Endothelial cell of umbilical vein (primary cell): Measurements from ENCODE around the gene TRAF1. TPM values are rescaled to one million over a fixed set of nuclear protein-coding genes. Genes with fewer than 3 reads are reported as not detected.
A peak's percentile ranks its signal among the peaks of the same experiment; 100 is the strongest.

ENCODE experiments used
- BruUV-seq: library from RNA; stranded (reverse); fragments of 400-500 nt; replicated peaks from 2 replicates; lab custom pipeline; 2021; lab: Mats Ljungman, UMichigan
- CTCF ChIA-PET: fragments of 300-600, 350-600 bp; sonication (Branson Sonifier 250); formaldehyde crosslinking; loops from one replicate; lab custom pipeline; 2021; ENCODE audit warnings: antibody characterized with exemption, inconsistent platforms; lab: Charles Lee
- POLR2A ChIA-PET: fragments of 300-600, 350-600 bp; sonication (Branson Sonifier 250); formaldehyde crosslinking; loops from one replicate; lab custom pipeline; 2021; ENCODE audit warnings: antibody characterized with exemption, inconsistent platforms; lab: Charles Lee
- DNase-seq: peaks from one replicate; pipeline ENCODE4 v3.0.0-alpha.2; 2011; ENCODE audit warnings: low read depth, low spot score
- FAIRE-seq: peaks from 2 replicates; lab custom pipeline; 2011; peaks lifted over from hg19 to GRCh38; lab: Jason Lieb, UNC
- H2AFZ ChIP-seq: 2 replicates; pipeline ENCODE4 v1.6.0; 2012; ENCODE audit warnings: low read depth, low read length, control low read depth, inconsistent platforms
- H3K27ac ChIP-seq: 2 replicates; pipeline ENCODE4 v1.5.1; 2011; ENCODE audit warnings: low read depth, mild to moderate bottlenecking, control low read depth, low read length, moderate library complexity; ENCODE audit not compliant: insufficient read depth
- H3K27me3 ChIP-seq, 2 experiments: 2 replicates each; pipeline versions ENCODE4 v1.6.0 to v1.6.1; 2011; ENCODE audit warnings: low read length in 2 of 2, mixed read lengths in 1 of 2; ENCODE audit not compliant: control insufficient read depth in 2 of 2, insufficient read depth in 2 of 2
- H3K36me3 ChIP-seq, 2 experiments: 2 replicates in 1 of 2; 3 replicates in 1 of 2; pipeline ENCODE4 v1.5.1; 2011; ENCODE audit warnings: low read length in 2 of 2, mild to moderate bottlenecking in 1 of 2, moderate library complexity in 1 of 2; ENCODE audit not compliant: control insufficient read depth in 2 of 2, insufficient read depth in 2 of 2; ENCODE audit errors: extremely low read depth in 1 of 2
- H3K4me1 ChIP-seq: 3 replicates; pipeline ENCODE4 v1.5.1; 2011; ENCODE audit warnings: mild to moderate bottlenecking, low read length; ENCODE audit not compliant: control insufficient read depth, insufficient read depth; ENCODE audit errors: extremely low read depth
- H3K4me2 ChIP-seq: 2 replicates; pipeline ENCODE4 v1.6.1; 2011; ENCODE audit warnings: low read length, control low read depth, mixed read lengths; ENCODE audit not compliant: insufficient read depth
- H3K4me3 ChIP-seq, 3 experiments: fragments of 200-600 bp in 1 of 3; sonication (generic), shearing (Covaris generic) in 1 of 3; replicated peaks in 1 of 3; 2 replicates each; pipeline ENCODE4 v1.5.1; 2011 to 2016; ENCODE audit warnings: control low read depth in 3 of 3, low read length in 3 of 3, mild to moderate bottlenecking in 2 of 3, inconsistent platforms in 1 of 3, low read depth in 1 of 3, moderate library complexity in 1 of 3; ENCODE audit not compliant: insufficient read depth in 1 of 3
- H3K79me2 ChIP-seq: 2 replicates; pipeline ENCODE4 v1.6.0; 2012; ENCODE audit warnings: low read length, inconsistent platforms; ENCODE audit not compliant: control insufficient read depth, insufficient read depth
- H3K9ac ChIP-seq: replicated peaks from 2 replicates; pipeline ENCODE3; 2011; ENCODE audit warnings: low read length, control low read depth; ENCODE audit not compliant: insufficient read depth; ENCODE audit errors: extremely low read depth
- H3K9me1 ChIP-seq: replicated peaks from 3 replicates; pipeline ENCODE4 v1.6.0; 2011; ENCODE audit warnings: mild to moderate bottlenecking, low read length; ENCODE audit not compliant: control insufficient read depth, insufficient read depth; ENCODE audit errors: extremely low read depth
- H3K9me3 ChIP-seq: replicated peaks from 2 replicates; pipeline ENCODE4 v1.5.1; 2012; ENCODE audit warnings: low read length, inconsistent platforms; ENCODE audit not compliant: control insufficient read depth, insufficient read depth
- H4K20me1 ChIP-seq: replicated peaks from 2 replicates; pipeline ENCODE3; 2011; ENCODE audit warnings: mild to moderate bottlenecking, low read length; ENCODE audit not compliant: control insufficient read depth, insufficient read depth; ENCODE audit errors: extremely low read depth
- EZH2 ChIP-seq: IDR thresholded peaks from 2 replicates; pipeline ENCODE4 v1.6.1; 2012; ENCODE audit warnings: borderline replicate concordance, low read depth, mild to moderate bottlenecking, moderate library complexity, low read length, inconsistent platforms; ENCODE audit not compliant: severe bottlenecking
- FOS ChIP-seq: IDR thresholded peaks from 2 replicates; pipeline ENCODE4 v1.6.1; 2011; ENCODE audit warnings: mild to moderate bottlenecking, low read length, moderate library complexity, borderline replicate concordance; ENCODE audit not compliant: insufficient read depth
- GATA2 ChIP-seq: IDR thresholded peaks from 2 replicates; pipeline ENCODE4 v1.7.0; 2011; ENCODE audit warnings: low read depth, mild to moderate bottlenecking, moderate library complexity, mixed read lengths, low read length; ENCODE audit not compliant: insufficient read length, insufficient read depth
- JUN ChIP-seq: IDR thresholded peaks from 2 replicates; pipeline ENCODE4 v1.6.1; 2011; ENCODE audit warnings: borderline replicate concordance, low read depth; ENCODE audit not compliant: insufficient read length, insufficient read depth
- MYC ChIP-seq: IDR thresholded peaks from one replicate; pipeline ENCODE4 v1.6.1; 2011; ENCODE audit warnings: mild to moderate bottlenecking, low read depth, low read length
- POLR2A ChIP-seq: IDR thresholded peaks from 2 replicates; pipeline ENCODE4 v1.6.1; 2012; ENCODE audit warnings: low read depth, mild to moderate bottlenecking, control low read depth, low read length
- POLR2AphosphoS5 ChIP-seq: IDR thresholded peaks from 2 replicates; pipeline ENCODE4 v1.6.1; 2012; ENCODE audit warnings: low read depth, mild to moderate bottlenecking, control low read depth, low read length, moderate library complexity; ENCODE audit not compliant: insufficient read depth
- dilution Hi-C: fragments of 300-500 bp; cut with MboI; formaldehyde crosslinking; loops from one replicate; pipeline ENCODE4 v1.15.0; 2019; ENCODE audit warnings: low sequenced_read_pairs; ENCODE audit not compliant: extremely low pct_ligation_motif_present
- intact Hi-C: fragments of 100-400 bp; cut with micrococcal nuclease; formaldehyde crosslinking; loops from one replicate; pipeline ENCODE4 v1.10.0; 2022
- polyA plus RNA-seq, 4 experiments: library from polyadenylated mRNA; depleted of rRNA in 3 of 4; stranded (reverse) in 3 of 4; unstranded in 1 of 4; fragments of >200 nt; gene quantifications; 2 replicates each; pipeline versions ENCODE4 v1.2.1 to v1.2.3, GENCODE V29; 2011 to 2012; ENCODE audit warnings: missing spikeins in 1 of 4
- total RNA-seq: library from RNA; stranded (reverse); gene quantifications from 2 replicates; pipeline ENCODE4 v1.2.3, GENCODE V29; 2021
- TF ChIP-seq, protein P1 (sequence below): IDR thresholded peaks from 2 replicates; pipeline ENCODE4 v1.6.1; 2011; ENCODE audit not compliant: insufficient read depth, insufficient read length
- TF ChIP-seq, protein P2 (sequence below), 2 donors: IDR thresholded peaks; 1 replicate in 1 of 2; 2 replicates in 1 of 2; pipeline ENCODE4 v1.5.1; 2011; ENCODE audit warnings: low read length in 2 of 2, mild to moderate bottlenecking in 2 of 2, moderate library complexity in 2 of 2, control low read depth in 1 of 2, inconsistent platforms in 1 of 2, low read depth in 1 of 2; ENCODE audit not compliant: insufficient read depth in 1 of 2; ENCODE audit errors: extremely low read depth in 1 of 2

The TRAF1 gene
- total and polyA plus RNA-seq, 2 donors (not counting 3 experiments of a cell fraction or from before 2014, with no cell fraction given): 2.0 to 2.6 TPM

DNA sequence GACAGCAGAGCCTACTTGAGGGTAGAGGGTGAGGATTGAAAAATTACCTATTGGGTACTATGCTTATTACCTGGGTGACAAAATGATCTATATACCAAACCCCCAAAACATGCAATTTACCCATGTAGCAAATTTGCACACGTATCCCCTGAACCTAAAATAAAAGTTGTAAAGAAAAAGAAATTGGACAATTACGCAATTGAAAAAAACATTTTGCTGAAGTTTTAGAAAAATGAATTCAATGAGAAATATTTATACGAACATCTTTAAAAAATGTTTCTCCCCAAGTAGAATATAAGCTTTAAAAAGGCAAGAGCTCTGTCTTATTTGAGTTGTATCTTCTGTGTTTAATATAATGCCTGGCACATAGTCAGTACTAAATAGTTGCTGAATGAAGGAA, 30.3 kb upstream of the TRAF1 start:
- POLR2A ChIA-PET: no interaction called here
- Histone ChIP-seq H3K27me3 (no peaks in the 10 kb centered on the region), H3K4me3 (no peak overlapping the region), H3K4me2 (no peak overlapping the region), H2AFZ (no peak overlapping the region), H3K9me1 (no peaks in the 10 kb centered on the region), H3K9ac (no peak overlapping the region), H3K4me1 (peaks cover 8% of the 10 kb centered on the region), H3K79me2 (no peaks in the 10 kb centered on the region), H4K20me1 (no peaks in the 10 kb centered on the region), H3K27ac (no peak overlapping the region), H3K36me3 (no peaks in the 10 kb centered on the region), H3K9me3 (no peaks in the 10 kb centered on the region)
- BruUV-seq: no TSS peak
- no peak for FAIRE-seq
- dilution Hi-C loops: no loop called here
- intact Hi-C loops: no loop called here
- CTCF ChIA-PET: interaction anchor here (1.0 kb wide), 1 partner anchor 11 kb away, joined by 3 read pairs; no protein-coding TSS in a partner anchor
- no peak for DNase-seq
- no peak for TF ChIP-seq GATA2
- no peak for TF ChIP-seq MYC
- no peak for TF ChIP-seq JUN
- TF ChIP-seq POLR2A: no peak

DNA sequence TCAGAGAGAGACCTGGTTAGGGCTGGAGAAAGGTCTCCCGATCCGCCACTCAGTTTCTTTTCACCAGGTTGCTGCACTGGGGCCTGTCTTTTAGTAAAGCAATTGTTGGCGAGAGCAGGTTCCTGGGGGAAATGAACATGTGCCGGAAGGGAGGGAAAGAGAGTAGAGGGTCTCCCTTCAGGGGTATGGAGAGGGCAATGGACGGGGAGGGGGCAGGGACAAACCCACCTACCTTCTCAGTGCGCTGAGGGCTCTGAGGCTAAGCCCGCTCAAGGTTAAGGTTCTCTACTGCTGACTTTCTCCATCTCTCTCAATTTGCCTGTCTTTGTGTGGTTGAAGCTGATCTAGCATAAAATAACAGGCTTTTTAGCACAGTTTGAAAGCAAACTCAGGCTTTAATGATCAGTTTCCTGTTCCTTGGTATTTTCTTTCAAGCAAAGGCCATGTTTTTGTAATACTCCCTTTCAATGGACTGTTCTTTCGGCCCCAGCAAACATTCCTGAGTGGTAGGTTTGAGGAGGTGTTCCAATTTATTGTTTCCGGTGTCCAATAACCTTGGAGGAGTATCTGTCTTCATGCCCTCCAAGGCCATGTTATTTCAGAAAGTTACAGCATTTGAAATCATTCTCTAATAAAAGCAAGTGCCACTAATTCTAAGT, 25.5 kb upstream of the TRAF1 start:
- Histone ChIP-seq H3K4me2 (peak overlapping the region; percentile 63), H3K9ac (no peak overlapping the region), H3K9me3 (no peaks in the 10 kb centered on the region), H3K4me3 (no peak overlapping the region), H2AFZ (peak overlapping the region; percentile 78), H3K4me1 (peaks cover 27% of the 10 kb centered on the region), H3K79me2 (no peaks in the 10 kb centered on the region), H3K36me3 (no peaks in the 10 kb centered on the region), H3K27ac (peak overlapping the region; percentile 50), H3K9me1 (no peaks in the 10 kb centered on the region), H4K20me1 (no peaks in the 10 kb centered on the region), H3K27me3 (no peaks in the 10 kb centered on the region)
- FAIRE-seq (peak; percentile 67), DNase-seq (peak; percentile 56)
- BruUV-seq: no TSS peak
- ChIA-PET POLR2A (no interaction called here), CTCF (interaction anchor here (0.8 to 2.7 kb wide), 6 partner anchors 12 to 332 kb away, joined by 3 to 8 read pairs (median 4); no protein-coding TSS in a partner anchor)
- dilution Hi-C loops: no loop called here
- intact Hi-C loops: no loop called here
- TF ChIP-seq JUN (no peak), MYC (no peak), FOS (no peak), GATA2 (no peak), POLR2AphosphoS5 (no peak), EZH2 (no peak), POLR2A (no peak)
- TF ChIP-seq, protein P1, sequence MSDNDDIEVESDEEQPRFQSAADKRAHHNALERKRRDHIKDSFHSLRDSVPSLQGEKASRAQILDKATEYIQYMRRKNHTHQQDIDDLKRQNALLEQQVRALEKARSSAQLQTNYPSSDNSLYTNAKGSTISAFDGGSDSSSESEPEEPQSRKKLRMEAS: no peak
- TF ChIP-seq, protein P2, sequence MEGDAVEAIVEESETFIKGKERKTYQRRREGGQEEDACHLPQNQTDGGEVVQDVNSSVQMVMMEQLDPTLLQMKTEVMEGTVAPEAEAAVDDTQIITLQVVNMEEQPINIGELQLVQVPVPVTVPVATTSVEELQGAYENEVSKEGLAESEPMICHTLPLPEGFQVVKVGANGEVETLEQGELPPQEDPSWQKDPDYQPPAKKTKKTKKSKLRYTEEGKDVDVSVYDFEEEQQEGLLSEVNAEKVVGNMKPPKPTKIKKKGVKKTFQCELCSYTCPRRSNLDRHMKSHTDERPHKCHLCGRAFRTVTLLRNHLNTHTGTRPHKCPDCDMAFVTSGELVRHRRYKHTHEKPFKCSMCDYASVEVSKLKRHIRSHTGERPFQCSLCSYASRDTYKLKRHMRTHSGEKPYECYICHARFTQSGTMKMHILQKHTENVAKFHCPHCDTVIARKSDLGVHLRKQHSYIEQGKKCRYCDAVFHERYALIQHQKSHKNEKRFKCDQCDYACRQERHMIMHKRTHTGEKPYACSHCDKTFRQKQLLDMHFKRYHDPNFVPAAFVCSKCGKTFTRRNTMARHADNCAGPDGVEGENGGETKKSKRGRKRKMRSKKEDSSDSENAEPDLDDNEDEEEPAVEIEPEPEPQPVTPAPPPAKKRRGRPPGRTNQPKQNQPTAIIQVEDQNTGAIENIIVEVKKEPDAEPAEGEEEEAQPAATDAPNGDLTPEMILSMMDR (IDR thresholded peaks at IDR 0.05; ENCODE audit: extremely low read depth in 1 of 2, insufficient read depth in 1 of 2, low read depth in 1 of 2, low read length in 2 of 2): no peak
